SHP77 treated with DMSO at 0.1 percent for 48 hours (cell line): Measurements from ENCODE around the gene SLBP.
"Not testable (repeated sequence)": the region's sequence is repeated elsewhere in the genome, so short reads cannot be mapped to it uniquely, and the experiment has no call there.

Experiments used
- DNase-seq: peaks from one replicate; lab custom pipeline; 2025; lab: John Stamatoyannopoulos, UW

Gene SLBP

GRCh38 chr4:1674682-1675081 is 37.4 kb downstream of the SLBP start:
- DNase-seq, result no peak

- no peak for DNase-seq
These were observed 38.4 kb downstream of the SLBP start for GRCh38 chr4:1673671-1674070.

GRCh38 chr4:1671011-1671410 is 41.1 kb downstream of the SLBP start:
- DNase-seq, result not testable (repeated sequence)

GRCh38 chr4:1670279-1670678 is 41.8 kb downstream of the SLBP start:
- DNase-seq, result no peak

GRCh38 chr4:1669850-1670249 is 42.3 kb downstream of the SLBP start:
- DNase-seq, result no peak

GRCh38 chr4:1669270-1669669 is 42.8 kb downstream of the SLBP start:
- DNase-seq, result no peak

GRCh38 chr4:1668488-1668840 is 43.7 kb downstream of the SLBP start:
- DNase-seq, result no peak

- no peak for DNase-seq
These were observed 44.8 kb downstream of the SLBP start for GRCh38 chr4:1667273-1667672.

GRCh38 chr4:1666391-1666790 is 45.7 kb downstream of the SLBP start:
- DNase-seq, result no peak

GRCh38 chr4:1664141-1664540 is 48.0 kb downstream of the SLBP start:
- DNase-seq, result no peak

GRCh38 chr4:1663549-1663948 is 48.6 kb downstream of the SLBP start:
- DNase-seq, result no peak

GRCh38 chr4:1661695-1662094 is 50.4 kb downstream of the SLBP start:
- no peak for DNase-seq

GRCh38 chr4:1660948-1661677 is 51.0 kb downstream of the SLBP start:
- no peak for DNase-seq

GRCh38 chr4:1659104-1660043 is 52.7 kb downstream of the SLBP start:
- no peak for DNase-seq

- no peak for DNase-seq
These were observed 53.5 kb downstream of the SLBP start for GRCh38 chr4:1658581-1658980.

GRCh38 chr4:1658146-1658545 is 54.0 kb downstream of the SLBP start:
- no peak for DNase-seq

GRCh38 chr4:1656986-1657385 is 55.1 kb downstream of the SLBP start:
- DNase-seq, result no peak

GRCh38 chr4:1656132-1656531 is 56.0 kb downstream of the SLBP start:
- DNase-seq, result no peak

- DNase-seq, result no peak
These were observed 56.4 kb downstream of the SLBP start for GRCh38 chr4:1655676-1656075.

- DNase-seq, result no peak
These were observed 57.0 kb downstream of the SLBP start for GRCh38 chr4:1655081-1655480.

- DNase-seq, result no peak
These were observed 57.7 kb downstream of the SLBP start for GRCh38 chr4:1654216-1654955.

GRCh38 chr4:1653776-1654175 is 58.3 kb downstream of the SLBP start:
- DNase-seq, result no peak

GRCh38 chr4:1652088-1652487 is 60.0 kb downstream of the SLBP start:
- DNase-seq, result no peak
